ENCODE data around the gene MMP25.

DNA sequence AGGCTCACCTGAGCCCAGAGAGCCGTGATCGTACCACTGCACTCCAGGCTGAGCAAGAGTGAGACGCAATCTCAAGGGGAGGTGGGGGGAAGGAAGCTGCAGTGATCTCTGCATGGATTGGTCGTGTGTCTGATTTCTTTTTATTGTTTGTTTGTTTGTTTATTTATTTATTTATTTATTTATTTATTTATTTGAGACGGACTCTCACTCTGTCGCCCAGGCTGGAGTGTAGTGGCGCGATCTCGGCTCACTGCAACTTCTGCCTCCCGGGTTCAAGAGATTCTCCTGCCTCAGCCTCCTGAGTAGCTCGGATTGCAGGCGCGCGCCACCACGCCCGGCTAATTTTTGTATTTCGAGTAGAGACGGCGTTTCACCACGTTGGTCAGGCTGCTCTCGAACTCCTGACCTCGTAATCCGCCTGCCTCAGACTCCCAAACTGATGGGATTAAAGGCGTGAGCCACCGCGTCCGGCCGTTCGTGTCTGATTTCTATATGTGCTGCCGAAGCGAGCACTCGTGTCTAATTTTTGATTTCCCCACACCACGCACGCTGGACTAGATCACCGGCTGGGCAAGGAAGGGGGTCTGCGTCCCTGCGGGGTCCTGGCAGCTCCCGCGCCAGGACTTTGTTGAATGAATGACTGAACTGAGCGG, 26.6 kb upstream of the MMP25 start:
- TF ChIP-seq, protein P1, sequence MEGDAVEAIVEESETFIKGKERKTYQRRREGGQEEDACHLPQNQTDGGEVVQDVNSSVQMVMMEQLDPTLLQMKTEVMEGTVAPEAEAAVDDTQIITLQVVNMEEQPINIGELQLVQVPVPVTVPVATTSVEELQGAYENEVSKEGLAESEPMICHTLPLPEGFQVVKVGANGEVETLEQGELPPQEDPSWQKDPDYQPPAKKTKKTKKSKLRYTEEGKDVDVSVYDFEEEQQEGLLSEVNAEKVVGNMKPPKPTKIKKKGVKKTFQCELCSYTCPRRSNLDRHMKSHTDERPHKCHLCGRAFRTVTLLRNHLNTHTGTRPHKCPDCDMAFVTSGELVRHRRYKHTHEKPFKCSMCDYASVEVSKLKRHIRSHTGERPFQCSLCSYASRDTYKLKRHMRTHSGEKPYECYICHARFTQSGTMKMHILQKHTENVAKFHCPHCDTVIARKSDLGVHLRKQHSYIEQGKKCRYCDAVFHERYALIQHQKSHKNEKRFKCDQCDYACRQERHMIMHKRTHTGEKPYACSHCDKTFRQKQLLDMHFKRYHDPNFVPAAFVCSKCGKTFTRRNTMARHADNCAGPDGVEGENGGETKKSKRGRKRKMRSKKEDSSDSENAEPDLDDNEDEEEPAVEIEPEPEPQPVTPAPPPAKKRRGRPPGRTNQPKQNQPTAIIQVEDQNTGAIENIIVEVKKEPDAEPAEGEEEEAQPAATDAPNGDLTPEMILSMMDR (IDR thresholded peaks at IDR 0.05): no peak
- TF ChIP-seq TCF7L2 (IDR thresholded peaks at IDR 0.05; ENCODE audit: low read depth, low read length) (no peak), SIN3A (IDR thresholded peaks at IDR 0.05; ENCODE audit: borderline replicate concordance, insufficient read depth, low read depth, low read length) (no peak), POLR2AphosphoS5 (IDR thresholded peaks at IDR 0.05; ENCODE audit: low read depth, low read length) (no peak)

All from Panc1 (cell line).